HL-60 (cell line): Measurements from ENCODE around the gene LAMA3.

Source experiments
- DNase-seq, 2 experiments: peaks; one replicate each; pipeline ENCODE4 v3.0.0-alpha.2; 2010 to 2020; ENCODE audit warnings: low read depth in 1 of 2, low spot score in 1 of 2
- H3K27ac ChIP-seq: fragments of 250-450 bp; sonication (Bioruptor Pico); replicated peaks from 2 replicates; pipeline ENCODE4 v1.5.1; 2020; ENCODE audit warnings: mild to moderate bottlenecking, moderate library complexity
- H3K27me3 ChIP-seq: fragments of 250-450 bp; sonication (Bioruptor Pico); 2 replicates; pipeline ENCODE4 v1.5.1; 2021; ENCODE audit warnings: mild to moderate bottlenecking, moderate library complexity; ENCODE audit not compliant: insufficient read depth, poor library complexity, severe bottlenecking
- H3K4me3 ChIP-seq: replicated peaks from 2 replicates; pipeline ENCODE4 v1.5.1; 2011; ENCODE audit warnings: mild to moderate bottlenecking, control low read depth, low read length; ENCODE audit not compliant: insufficient read depth
- GABPA ChIP-seq: IDR thresholded peaks from 2 replicates; pipeline ENCODE4 v1.6.1; 2012; ENCODE audit warnings: low read depth
- POLR2AphosphoS5 ChIP-seq: IDR thresholded peaks from 2 replicates; pipeline ENCODE4 v1.6.1; 2012; ENCODE audit warnings: low read depth
- SPI1 ChIP-seq: IDR thresholded peaks from 2 replicates; pipeline ENCODE4 v1.6.1; 2012; ENCODE audit warnings: low read depth, mild to moderate bottlenecking, borderline replicate concordance
- TF ChIP-seq, protein P1 (sequence below): IDR thresholded peaks from one replicate; pipeline ENCODE4 v1.5.1; 2011; ENCODE audit warnings: low read length, control low read depth, inconsistent platforms; ENCODE audit not compliant: insufficient read depth
- TF ChIP-seq, protein P2 (sequence below): IDR thresholded peaks from 2 replicates; pipeline ENCODE4 v1.6.1; 2012; ENCODE audit warnings: low read depth; ENCODE audit not compliant: insufficient replicate concordance

The LAMA3 gene

DNA sequence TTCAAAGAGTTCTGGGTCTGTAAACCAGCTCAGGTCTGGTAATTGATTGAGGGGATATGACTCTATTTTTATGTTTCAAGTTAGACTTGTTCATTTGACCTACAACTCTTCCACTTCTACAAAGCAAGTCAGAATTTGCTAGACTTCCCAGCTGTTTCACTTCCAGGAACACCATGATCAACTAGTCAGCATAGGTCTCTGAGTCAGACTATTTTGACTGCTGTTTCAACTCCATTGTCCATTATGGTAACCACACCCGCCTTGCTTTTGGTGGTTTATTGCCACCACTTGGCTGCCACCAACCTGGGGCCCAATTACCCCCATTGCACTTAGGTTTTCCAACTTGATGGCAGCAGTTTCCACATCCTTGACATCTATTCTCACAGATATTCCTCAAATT is 116.6 kb downstream of the LAMA3 start:
- no peak for TF ChIP-seq POLR2AphosphoS5
- no peak for TF ChIP-seq SPI1
- no peak for TF ChIP-seq GABPA
- TF ChIP-seq, protein P1, sequence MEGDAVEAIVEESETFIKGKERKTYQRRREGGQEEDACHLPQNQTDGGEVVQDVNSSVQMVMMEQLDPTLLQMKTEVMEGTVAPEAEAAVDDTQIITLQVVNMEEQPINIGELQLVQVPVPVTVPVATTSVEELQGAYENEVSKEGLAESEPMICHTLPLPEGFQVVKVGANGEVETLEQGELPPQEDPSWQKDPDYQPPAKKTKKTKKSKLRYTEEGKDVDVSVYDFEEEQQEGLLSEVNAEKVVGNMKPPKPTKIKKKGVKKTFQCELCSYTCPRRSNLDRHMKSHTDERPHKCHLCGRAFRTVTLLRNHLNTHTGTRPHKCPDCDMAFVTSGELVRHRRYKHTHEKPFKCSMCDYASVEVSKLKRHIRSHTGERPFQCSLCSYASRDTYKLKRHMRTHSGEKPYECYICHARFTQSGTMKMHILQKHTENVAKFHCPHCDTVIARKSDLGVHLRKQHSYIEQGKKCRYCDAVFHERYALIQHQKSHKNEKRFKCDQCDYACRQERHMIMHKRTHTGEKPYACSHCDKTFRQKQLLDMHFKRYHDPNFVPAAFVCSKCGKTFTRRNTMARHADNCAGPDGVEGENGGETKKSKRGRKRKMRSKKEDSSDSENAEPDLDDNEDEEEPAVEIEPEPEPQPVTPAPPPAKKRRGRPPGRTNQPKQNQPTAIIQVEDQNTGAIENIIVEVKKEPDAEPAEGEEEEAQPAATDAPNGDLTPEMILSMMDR, result no peak
- TF ChIP-seq, protein P2, sequence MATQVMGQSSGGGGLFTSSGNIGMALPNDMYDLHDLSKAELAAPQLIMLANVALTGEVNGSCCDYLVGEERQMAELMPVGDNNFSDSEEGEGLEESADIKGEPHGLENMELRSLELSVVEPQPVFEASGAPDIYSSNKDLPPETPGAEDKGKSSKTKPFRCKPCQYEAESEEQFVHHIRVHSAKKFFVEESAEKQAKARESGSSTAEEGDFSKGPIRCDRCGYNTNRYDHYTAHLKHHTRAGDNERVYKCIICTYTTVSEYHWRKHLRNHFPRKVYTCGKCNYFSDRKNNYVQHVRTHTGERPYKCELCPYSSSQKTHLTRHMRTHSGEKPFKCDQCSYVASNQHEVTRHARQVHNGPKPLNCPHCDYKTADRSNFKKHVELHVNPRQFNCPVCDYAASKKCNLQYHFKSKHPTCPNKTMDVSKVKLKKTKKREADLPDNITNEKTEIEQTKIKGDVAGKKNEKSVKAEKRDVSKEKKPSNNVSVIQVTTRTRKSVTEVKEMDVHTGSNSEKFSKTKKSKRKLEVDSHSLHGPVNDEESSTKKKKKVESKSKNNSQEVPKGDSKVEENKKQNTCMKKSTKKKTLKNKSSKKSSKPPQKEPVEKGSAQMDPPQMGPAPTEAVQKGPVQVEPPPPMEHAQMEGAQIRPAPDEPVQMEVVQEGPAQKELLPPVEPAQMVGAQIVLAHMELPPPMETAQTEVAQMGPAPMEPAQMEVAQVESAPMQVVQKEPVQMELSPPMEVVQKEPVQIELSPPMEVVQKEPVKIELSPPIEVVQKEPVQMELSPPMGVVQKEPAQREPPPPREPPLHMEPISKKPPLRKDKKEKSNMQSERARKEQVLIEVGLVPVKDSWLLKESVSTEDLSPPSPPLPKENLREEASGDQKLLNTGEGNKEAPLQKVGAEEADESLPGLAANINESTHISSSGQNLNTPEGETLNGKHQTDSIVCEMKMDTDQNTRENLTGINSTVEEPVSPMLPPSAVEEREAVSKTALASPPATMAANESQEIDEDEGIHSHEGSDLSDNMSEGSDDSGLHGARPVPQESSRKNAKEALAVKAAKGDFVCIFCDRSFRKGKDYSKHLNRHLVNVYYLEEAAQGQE, result no peak
- no peak overlapping the region for H3K27ac ChIP-seq
- DNase-seq, result no peak
- H3K27me3 ChIP-seq, result peaks cover 6% of the 10 kb centered on the region
- no peak overlapping the region for H3K4me3 ChIP-seq

DNA sequence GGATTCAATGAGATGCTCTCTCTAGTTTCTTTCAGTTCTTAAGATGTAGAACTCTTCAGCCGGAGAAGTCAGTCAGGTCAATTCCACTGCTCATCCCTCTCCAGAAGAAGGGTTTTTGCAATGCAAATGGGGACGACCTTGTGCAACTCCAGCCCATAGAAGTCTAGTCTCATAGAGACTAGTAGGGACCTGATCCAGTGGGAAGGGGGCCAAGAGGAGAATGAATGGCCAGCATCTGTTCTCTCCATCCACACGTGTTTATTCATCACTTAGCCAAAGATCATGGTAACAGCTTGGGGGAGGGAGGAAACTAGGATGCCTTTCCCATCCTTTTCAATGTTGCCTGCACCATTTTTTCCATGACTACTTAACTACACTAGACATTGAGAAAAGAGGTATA is 120.2 kb downstream of the LAMA3 start:
- Histone ChIP-seq H3K27ac (no peak overlapping the region), H3K4me3 (no peak overlapping the region), H3K27me3 (peaks cover 6% of the 10 kb centered on the region)
- TF ChIP-seq GABPA, result no peak
- TF ChIP-seq, protein P1, result no peak
- no peak for TF ChIP-seq POLR2AphosphoS5
- TF ChIP-seq, protein P2, result no peak
- TF ChIP-seq SPI1, result no peak
- no peak for DNase-seq

DNA sequence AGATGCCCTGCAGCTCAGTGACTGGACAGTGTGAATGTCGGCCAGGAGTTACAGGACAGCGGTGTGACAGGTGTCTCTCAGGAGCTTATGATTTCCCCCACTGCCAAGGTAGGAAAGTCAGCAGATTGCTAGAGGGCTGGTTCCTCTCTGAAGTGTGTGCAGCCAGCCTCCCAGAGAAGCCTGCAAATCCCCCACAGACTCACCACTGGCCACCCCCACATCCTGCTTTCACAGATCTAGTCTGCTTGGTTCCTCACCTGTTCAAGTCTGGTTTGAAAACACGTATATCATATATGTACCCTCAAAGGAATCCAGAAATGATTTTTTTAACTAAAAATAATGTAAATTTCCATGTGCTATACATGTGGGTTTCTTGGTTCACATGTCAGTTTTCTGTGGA is 121.1 kb downstream of the LAMA3 start:
- TF ChIP-seq GABPA (no peak), SPI1 (no peak), POLR2AphosphoS5 (no peak)
- TF ChIP-seq, protein P2, result no peak
- TF ChIP-seq, protein P1, result no peak
- Histone ChIP-seq H3K27me3 (peaks cover 6% of the 10 kb centered on the region), H3K27ac (no peak overlapping the region), H3K4me3 (no peak overlapping the region)
- DNase-seq, result no peak
